Stimulated activated CD4-positive, alpha-beta T cell treated with anti-CD3 and anti-CD28 coated beads, Interleukin-1b, Interleukin-23, amount 100 ng/mL, for 1 hour (primary cell): ENCODE data around the gene TLN1.

ENCODE experiments used
- DNase-seq, 2 donors: peaks; one replicate each; pipeline ENCODE4 v3.0.0-alpha.2; 2020; ENCODE audit warnings: low read depth in 2 of 2

Gene TLN1

GRCh38 chr9:35706951-35707350, 25.0 kb downstream of the TLN1 start:
- DNase-seq: no peak

GRCh38 chr9:35705836-35706430, 26.1 kb downstream of the TLN1 start:
- no peak for DNase-seq

GRCh38 chr9:35705372-35705771, 26.6 kb downstream of the TLN1 start:
- DNase-seq: no peak

- DNase-seq: no peak
Observed at GRCh38 chr9:35703906-35704672, 27.9 kb downstream of the TLN1 start.

- DNase-seq: no peak
Observed at GRCh38 chr9:35702696-35703095, 29.3 kb downstream of the TLN1 start.

GRCh38 chr9:35700942-35701341, 31.1 kb downstream of the TLN1 start:
- DNase-seq: no peak

GRCh38 chr9:35700031-35700430, 32.0 kb downstream of the TLN1 start:
- DNase-seq: no peak

- DNase-seq: no peak
Observed at GRCh38 chr9:35698231-35698630, 33.8 kb downstream of the TLN1 start.

GRCh38 chr9:35697486-35697885, 34.5 kb downstream of the TLN1 start:
- DNase-seq: no peak

- DNase-seq: peak; percentile 9 to 37
Observed at GRCh38 chr9:35696520-35697215, 35.3 kb downstream of the TLN1 start.

GRCh38 chr9:35695943-35696401, 36.0 kb downstream of the TLN1 start:
- no peak for DNase-seq

- no peak for DNase-seq
Observed at GRCh38 chr9:35691757-35692301, 40.2 kb downstream of the TLN1 start.

- no peak for DNase-seq
Observed at GRCh38 chr9:35691334-35691650, 40.7 kb downstream of the TLN1 start.

GRCh38 chr9:35690614-35691333, 41.2 kb downstream of the TLN1 start:
- DNase-seq: no peak

- no peak for DNase-seq
Observed at GRCh38 chr9:35690294-35690613, 41.7 kb downstream of the TLN1 start.

GRCh38 chr9:35689542-35690293, 42.3 kb downstream of the TLN1 start, which contains the start of gene TPM2:
TSS of gene TPM2 (minus strand) at chr9:35689925. CDS start at chr9:35689817, 108 bp downstream.
- no peak for DNase-seq

GRCh38 chr9:35688558-35689541, 43.1 kb downstream of the TLN1 start:
- no peak for DNase-seq

GRCh38 chr9:35687972-35688557, 43.9 kb downstream of the TLN1 start:
- DNase-seq: no peak

- no peak for DNase-seq
Observed at GRCh38 chr9:35687306-35687705, 44.7 kb downstream of the TLN1 start.
